IPS DF 4.7 (cell line): ENCODE results near the gene CCBE1.
"Not testable (repeated sequence)": the region's sequence is repeated elsewhere in the genome, so short reads cannot be mapped to it uniquely, and the experiment has no call there.

Experiments
- DNase-seq: peaks from one replicate; pipeline ENCODE4 v3.0.0-alpha.2; 2013; ENCODE audit warnings: low spot score; ENCODE audit errors: extremely low read depth

Gene CCBE1

DNA sequence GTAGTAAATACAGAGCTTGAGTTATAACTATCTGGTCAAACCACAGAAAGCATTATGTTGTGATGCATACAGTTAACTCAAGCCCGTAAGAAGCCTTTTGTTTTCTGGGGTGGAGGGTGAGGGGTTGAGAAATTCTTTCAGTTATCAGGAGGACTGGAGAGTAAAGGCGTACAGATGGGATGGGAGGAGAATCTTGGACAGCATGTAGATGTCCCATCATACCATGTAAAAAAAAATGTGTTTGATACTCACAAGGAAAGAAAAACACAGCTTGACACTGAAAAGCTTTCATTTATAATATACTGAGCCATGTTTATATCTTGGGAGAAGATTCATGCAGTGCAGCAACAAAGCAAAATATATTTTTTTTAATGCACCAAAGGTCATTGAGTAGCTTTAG lies 12.4 kb downstream of the CCBE1 start:
- DNase-seq, result no peak

DNA sequence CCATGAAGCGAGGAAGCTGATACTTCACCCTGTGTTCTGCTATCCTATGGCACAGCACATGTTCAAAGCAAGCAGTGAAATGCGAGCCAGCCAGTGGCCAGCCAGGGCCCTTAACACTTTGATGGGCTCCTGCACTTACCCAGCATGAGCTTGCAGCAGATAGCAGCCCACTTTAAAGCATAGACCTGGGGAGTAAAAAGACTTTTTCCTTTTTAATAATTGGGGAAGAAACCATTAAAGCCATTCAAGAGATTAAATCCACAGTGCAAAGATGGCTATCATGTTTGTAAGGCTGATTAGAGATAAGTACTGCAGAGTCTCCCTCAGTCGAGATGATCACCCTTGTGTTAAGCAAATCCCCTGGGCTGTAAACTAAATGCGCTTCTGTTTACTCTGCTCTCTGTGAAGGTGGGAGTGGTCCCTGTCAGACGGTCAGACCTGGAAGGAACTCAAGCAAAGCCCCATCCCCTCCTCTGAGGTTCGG lies 15.7 kb downstream of the CCBE1 start:
- DNase-seq, result no peak

GRCh38 chr18:59681051-59681450 lies 16.2 kb downstream of the CCBE1 start:
- DNase-seq, result no peak

- no peak for DNase-seq
These were observed 21.9 kb downstream of the CCBE1 start for GRCh38 chr18:59675346-59675745.

GRCh38 chr18:59674903-59675270 lies 22.3 kb downstream of the CCBE1 start:
- DNase-seq, result no peak

GRCh38 chr18:59674186-59674902 lies 22.9 kb downstream of the CCBE1 start:
- no peak for DNase-seq

GRCh38 chr18:59672235-59672711 lies 24.9 kb downstream of the CCBE1 start:
- DNase-seq, result no peak

DNA sequence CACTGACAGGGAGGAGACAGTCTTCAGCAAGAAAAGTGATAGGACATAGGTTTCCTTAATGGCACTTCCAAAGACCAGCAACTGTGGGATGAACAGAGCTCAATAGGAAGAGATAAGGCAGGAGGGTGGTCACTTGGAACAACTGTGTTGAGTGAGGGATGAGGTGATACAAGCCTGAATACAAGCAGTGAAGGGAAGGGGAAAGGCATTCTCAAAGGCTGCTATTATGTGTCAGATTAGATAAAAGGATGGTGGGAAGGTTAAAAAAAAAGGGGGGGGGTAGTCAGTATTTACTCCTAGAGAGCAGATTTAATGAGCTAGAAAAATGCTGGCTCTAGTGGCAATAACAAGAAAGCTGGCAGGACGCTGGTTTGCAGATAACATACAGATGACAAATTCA lies 25.7 kb downstream of the CCBE1 start:
- DNase-seq, result no peak

DNA sequence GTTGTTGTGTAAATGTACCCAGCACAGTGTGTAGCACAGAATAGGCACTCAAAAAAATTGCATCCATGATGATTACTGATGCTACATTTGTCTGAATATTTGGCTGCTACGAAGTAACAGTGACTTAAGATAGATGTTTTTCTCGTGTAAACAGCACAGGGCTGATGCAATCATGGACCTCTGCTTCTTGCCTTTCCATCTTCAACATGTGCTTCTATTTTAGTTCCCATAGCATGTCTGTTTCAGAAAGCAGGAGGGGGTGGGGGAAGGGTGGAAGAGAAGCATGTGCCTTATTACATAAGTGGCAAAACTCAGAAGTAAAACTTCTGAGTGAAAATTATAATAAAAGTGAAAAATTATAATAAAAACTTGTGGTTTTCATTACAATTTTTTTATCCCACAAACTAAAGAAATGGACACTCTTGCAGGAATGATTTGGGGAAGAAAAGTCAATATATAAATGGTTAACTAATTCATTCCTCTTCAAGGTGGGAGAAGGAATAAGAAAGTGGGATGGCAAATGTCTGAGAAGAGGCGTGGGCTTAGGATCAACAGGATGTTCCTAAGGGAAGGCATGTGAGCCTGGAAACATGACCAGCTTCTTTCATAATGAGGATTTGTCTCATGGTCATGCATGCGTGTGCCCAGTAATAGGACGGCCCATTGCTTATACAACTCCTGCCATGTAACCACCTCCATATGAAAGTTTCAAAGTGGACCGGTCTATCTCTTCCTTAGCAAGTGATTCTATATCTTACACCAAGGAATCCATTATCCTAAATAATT lies 27.2 kb downstream of the CCBE1 start:
- no peak for DNase-seq

DNA sequence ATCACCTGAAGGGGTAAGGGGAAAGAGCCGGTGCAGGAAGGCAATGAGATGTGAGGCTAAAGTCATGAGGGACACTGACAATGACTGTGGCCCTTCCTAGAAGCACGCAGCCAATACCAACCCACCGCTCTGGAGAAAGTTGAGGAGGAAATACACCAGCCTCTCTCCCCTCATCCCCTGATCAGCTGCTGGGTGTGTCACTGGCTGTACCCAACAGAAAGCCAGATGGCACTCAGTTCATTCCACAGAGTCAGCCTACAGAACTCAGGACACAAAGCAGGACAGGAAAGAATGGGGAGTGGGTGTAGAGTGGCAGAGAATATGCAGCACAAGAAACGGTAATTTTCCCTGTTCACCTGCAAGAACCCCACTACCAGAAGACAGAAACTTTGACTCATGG lies 29.7 kb downstream of the CCBE1 start:
- no peak for DNase-seq

- DNase-seq, result not testable (repeated sequence)
These were observed 31.2 kb downstream of the CCBE1 start for GRCh38 chr18:59666007-59666402.

DNA sequence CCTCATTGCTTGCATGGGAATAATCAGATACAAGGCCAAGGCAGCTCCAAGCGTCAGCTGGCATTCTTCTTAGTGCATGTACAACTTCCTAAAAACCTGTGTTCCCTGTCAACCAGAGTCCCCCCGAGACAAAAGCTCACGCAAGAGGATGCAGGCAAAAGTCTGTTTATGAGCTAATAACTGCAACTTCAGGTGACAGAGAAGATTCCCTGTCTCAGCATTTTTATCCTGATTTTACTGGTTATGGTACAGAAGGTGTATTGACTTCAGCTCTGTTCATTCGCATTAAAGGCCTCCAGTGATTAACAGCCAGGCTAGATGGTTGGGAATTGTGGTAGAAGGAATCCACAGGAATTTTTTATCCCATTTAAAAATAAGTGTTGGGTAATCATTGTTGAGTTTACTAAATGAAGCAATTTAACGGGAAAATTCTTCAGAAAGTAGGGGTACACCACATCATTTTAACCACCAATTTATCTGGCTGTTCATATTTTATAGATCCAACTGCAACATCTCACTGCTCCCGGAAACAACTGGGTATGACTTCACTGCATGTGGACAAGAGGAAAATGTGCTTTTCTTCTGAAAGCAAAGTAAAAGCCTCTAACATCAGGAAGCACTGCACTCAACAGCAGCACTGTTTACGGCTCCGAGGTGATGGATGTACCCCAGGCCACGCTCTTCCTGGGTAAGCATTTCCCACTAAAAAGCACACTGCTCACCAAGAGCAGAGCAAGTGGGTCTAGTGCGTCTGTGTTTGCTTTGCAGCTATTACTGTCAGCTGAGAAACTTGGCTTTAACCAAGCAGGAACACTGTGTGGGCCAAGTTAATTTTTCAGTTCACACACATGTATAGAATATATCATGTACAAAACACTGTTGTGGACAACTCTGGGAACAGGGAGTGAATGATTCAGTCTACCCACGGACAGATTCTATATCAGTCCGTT lies 31.9 kb downstream of the CCBE1 start:
- DNase-seq, result no peak

- DNase-seq, result no peak
These were observed 32.9 kb downstream of the CCBE1 start for GRCh38 chr18:59664329-59664728.

- DNase-seq, result no peak
These were observed 34.1 kb downstream of the CCBE1 start for GRCh38 chr18:59663096-59663495.

- DNase-seq, result no peak
These were observed 35.1 kb downstream of the CCBE1 start for GRCh38 chr18:59661891-59662701.

DNA sequence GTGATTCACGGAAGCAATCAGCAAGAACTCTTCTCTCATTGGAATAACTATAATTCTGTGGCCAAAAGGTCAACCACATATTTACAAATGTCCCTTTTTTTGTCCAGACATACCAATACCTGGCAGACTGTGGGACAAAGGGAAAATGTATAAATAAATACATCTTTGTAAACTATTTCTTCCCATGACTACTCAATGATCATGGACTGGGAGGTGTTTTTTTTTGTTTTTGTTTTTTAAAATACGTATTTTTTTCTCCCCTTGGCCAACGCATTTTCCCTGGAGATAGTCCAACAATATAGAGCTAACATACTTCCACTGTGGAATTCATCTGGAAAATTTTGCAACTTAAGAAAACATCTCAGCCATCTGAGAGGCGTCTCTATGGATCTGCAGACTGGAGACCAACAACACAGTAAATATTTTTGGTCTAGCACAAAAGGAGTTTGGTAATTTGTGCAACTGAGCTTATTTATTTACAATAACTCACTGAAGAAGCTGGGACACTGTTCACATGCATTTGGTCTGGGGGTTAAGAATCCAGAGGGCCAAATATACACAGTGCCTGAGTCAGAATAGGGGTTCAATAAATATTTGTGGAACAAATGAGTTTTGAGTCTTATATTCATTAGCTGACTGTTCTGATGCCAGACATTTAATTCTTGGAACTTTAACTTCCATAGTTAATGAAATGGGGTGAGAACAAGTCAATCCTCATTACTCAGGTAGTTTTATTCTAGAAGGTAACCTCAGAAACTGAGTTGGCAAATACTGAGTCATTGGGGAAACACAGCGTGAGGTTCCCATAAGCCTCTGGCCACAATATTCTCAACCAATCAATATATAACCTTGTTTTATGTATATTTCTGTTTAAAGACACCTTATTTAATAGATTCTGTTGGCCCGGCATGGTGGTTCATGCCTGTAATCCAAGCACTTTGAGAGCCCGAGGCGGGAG lies 36.2 kb downstream of the CCBE1 start:
- DNase-seq, result no peak

GRCh38 chr18:59660366-59660765 lies 36.9 kb downstream of the CCBE1 start:
- no peak for DNase-seq

DNA sequence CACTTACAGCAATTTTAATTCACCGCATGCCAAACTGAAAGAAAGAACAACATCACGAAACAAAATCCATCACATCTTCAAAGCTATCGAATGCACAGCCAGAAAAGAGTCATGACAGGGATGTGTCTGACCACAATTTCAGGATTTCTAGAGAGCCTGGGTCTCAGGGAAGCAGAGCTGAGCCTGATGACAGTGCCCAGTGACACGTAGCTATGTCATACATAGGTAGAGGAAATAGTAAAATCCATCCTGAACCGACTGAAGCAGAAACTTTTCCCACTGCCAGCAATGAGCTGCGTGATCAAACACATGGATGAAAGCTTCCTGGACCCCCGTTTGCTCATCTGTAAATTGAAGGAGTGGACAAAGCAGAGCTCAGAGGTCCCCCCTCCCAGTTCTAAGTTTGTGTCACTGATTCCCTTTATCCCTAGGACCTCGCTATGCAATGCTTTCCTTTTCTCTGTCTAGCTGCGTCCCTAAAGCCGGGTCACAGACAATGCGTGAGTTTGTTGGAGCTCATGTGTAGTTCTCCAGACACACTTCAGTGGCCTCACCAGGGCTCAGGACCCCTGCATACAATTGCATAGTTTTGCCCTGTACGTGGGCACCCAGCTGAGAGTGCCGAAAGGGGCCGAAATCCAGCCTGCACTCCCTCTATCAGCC lies 37.6 kb downstream of the CCBE1 start:
- no peak for DNase-seq

DNA sequence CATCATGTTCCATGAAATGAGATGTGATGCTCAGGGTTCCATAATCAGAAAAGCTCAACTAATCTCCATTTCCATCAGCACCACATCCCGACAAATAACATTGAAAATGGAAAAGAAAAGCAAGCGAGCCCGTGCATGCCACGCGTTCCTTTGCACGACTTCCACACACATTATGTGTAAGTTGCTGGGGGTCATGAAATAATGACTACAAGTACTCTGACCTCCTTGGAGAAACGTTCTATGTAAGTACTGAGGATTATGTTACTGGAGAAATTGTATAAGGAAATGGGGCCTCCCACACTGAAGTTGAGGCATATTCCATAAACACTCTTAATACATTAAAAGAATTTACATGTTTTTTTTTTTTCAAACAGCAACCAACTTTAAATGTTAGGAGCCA lies 38.3 kb downstream of the CCBE1 start:
- no peak for DNase-seq
